Hepatocyte (in vitro differentiated cells): ENCODE measurements around the gene MEF2C.

ENCODE experiments used
- CTCF ChIP-seq: fragments of 200-600 bp; sonication (generic); IDR thresholded peaks from 2 replicates; pipeline ENCODE4 v1.5.1; 2016; ENCODE audit warnings: antibody characterized with exemption, mild to moderate bottlenecking; ENCODE audit not compliant: poor library complexity
- EZH2 ChIP-seq: fragments of 200-600 bp; sonication (generic); IDR thresholded peaks from 2 replicates; pipeline ENCODE4 v1.6.1; 2016; ENCODE audit warnings: antibody characterized with exemption, mild to moderate bottlenecking, borderline replicate concordance
- EZH2phosphoT487 ChIP-seq: fragments of 200-600 bp; sonication (generic); IDR thresholded peaks from one replicate; pipeline ENCODE4 v1.6.1; 2018; ENCODE audit warnings: antibody characterized with exemption, mild to moderate bottlenecking, low read depth, moderate library complexity; ENCODE audit not compliant: unreplicated experiment, severe bottlenecking

DNA sequence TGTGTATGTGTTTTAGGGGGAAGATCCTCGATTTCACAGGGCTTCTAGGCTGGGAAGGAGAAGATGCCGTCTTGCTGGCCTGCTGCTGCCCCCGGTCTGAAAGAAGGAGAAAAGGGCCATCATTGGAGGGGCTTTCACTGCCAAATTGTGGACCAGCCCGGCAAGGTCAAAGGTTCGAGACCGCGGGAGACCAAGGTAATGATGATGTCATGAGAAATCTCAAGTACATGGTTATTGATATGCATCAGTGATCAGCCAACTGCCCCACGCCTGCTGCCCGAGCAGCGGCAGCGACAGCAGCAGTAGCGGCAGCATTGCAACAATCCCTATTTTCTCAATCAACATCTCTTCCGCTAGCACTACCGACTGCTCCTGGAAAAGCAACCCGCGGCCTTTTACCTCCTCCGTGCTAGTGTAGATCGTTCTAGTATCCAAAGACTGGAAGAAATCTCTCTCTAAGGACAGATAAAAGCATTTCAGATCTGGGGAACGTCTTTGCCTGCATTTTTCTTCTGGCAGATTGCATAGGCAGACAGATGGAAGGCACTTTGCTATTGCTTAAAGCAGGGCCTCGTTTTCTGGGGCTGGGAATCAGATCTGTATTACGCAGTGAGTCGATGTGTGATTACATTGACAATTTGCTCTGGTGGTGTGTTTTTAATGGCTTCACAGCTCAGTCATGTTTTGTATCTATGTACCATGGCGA, 215.3 kb downstream of the MEF2C start:
- TF ChIP-seq CTCF (no peak), EZH2 (peak; percentile 81), EZH2phosphoT487 (peak; percentile 63)
